ENCODE data around the gene RASGRF2.

Gene RASGRF2

DNA sequence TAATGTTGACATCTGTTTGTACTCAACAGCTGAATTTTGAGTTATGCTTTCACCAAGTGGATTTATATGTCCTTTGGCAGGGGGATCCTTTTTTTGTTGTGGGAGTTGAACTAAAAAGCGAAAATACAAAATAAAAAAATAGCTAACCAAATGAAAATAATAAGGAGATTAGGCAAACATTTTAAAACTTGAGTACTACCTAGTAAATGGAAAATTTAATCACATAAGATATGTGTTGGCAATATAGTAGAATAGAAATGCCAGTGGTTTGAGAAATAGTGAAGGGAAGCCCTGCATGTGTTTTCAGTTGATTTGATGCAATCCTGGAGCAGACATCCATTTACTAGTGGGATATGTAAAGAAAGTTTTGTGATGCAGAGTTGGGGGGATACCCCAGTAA is 98.0 kb downstream of the RASGRF2 start:
- Histone ChIP-seq H3K27me3 (no peaks in the 10 kb centered on the region), H3K4me1 (no peaks in the 10 kb centered on the region), H3K4me3 (no peak overlapping the region), H3K27ac (no peak overlapping the region), H3K9me3 (no peaks in the 10 kb centered on the region), H3K36me3 (no peaks in the 10 kb centered on the region)
- no peak for DNase-seq
- TF ChIP-seq CTCF (IDR thresholded peaks at IDR 0.05) = no peak
- intact Hi-C loops (cut with DNase I; ENCODE audit: low total_unique reads) = no loop called here

GRCh38 chr5:81065492-81065891 is 105.3 kb downstream of the RASGRF2 start:
- Histone ChIP-seq H3K4me3 (no peak overlapping the region), H3K27me3 (no peaks in the 10 kb centered on the region), H3K4me1 (no peaks in the 10 kb centered on the region), H3K36me3 (no peaks in the 10 kb centered on the region), H3K27ac (no peak overlapping the region), H3K9me3 (no peaks in the 10 kb centered on the region)
- DNase-seq = no peak
- TF ChIP-seq CTCF (IDR thresholded peaks at IDR 0.05) = no peak
- intact Hi-C loops (cut with DNase I; ENCODE audit: low total_unique reads) = no loop called here

GRCh38 chr5:81066102-81066501 is 105.9 kb downstream of the RASGRF2 start:
- no peaks in the 10 kb centered on the region for H3K36me3 ChIP-seq
- no peak for TF ChIP-seq CTCF (IDR thresholded peaks at IDR 0.05)
- no peaks in the 10 kb centered on the region for H3K9me3 ChIP-seq
- no peak overlapping the region for H3K27ac ChIP-seq
- H3K4me1 ChIP-seq = no peaks in the 10 kb centered on the region
- intact Hi-C loops (cut with DNase I; ENCODE audit: low total_unique reads) = no loop called here
- DNase-seq = no peak
- no peak overlapping the region for H3K4me3 ChIP-seq
- no peaks in the 10 kb centered on the region for H3K27me3 ChIP-seq

GRCh38 chr5:81067406-81067805 is 107.2 kb downstream of the RASGRF2 start:
- no peak for DNase-seq
- H3K27ac ChIP-seq = no peak overlapping the region
- H3K9me3 ChIP-seq = no peaks in the 10 kb centered on the region
- TF ChIP-seq CTCF (IDR thresholded peaks at IDR 0.05) = no peak
- no peak overlapping the region for H3K4me3 ChIP-seq
- H3K4me1 ChIP-seq = no peaks in the 10 kb centered on the region
- no peaks in the 10 kb centered on the region for H3K27me3 ChIP-seq
- intact Hi-C loops (cut with DNase I; ENCODE audit: low total_unique reads) = no loop called here
- H3K36me3 ChIP-seq = no peaks in the 10 kb centered on the region

GRCh38 chr5:81068063-81068462 is 107.9 kb downstream of the RASGRF2 start:
- Histone ChIP-seq H3K4me1 (no peaks in the 10 kb centered on the region), H3K4me3 (no peak overlapping the region), H3K27me3 (no peaks in the 10 kb centered on the region), H3K36me3 (no peaks in the 10 kb centered on the region), H3K27ac (no peak overlapping the region), H3K9me3 (no peaks in the 10 kb centered on the region)
- TF ChIP-seq CTCF (IDR thresholded peaks at IDR 0.05) = no peak
- intact Hi-C loops (cut with DNase I; ENCODE audit: low total_unique reads) = no loop called here
- DNase-seq = no peak

- H3K27me3 ChIP-seq = no peaks in the 10 kb centered on the region
- H3K27ac ChIP-seq = no peak overlapping the region
- intact Hi-C loops (cut with DNase I; ENCODE audit: low total_unique reads) = no loop called here
- no peak overlapping the region for H3K4me3 ChIP-seq
- no peaks in the 10 kb centered on the region for H3K36me3 ChIP-seq
- H3K4me1 ChIP-seq = no peaks in the 10 kb centered on the region
- H3K9me3 ChIP-seq = no peaks in the 10 kb centered on the region
- no peak for DNase-seq
- no peak for TF ChIP-seq CTCF (IDR thresholded peaks at IDR 0.05)
Measured at GRCh38 chr5:81068635-81069034, 108.5 kb downstream of the RASGRF2 start.

All from tibial artery (tissue), 4 donors.